ENCODE data around the gene ANKS1A. TPM values are rescaled to one million over a fixed set of nuclear protein-coding genes. Genes with fewer than 3 reads are reported as not detected.

ANKS1A gene
- total and polyA plus RNA-seq, 9 donors, result 16.0 to 45.0 (median 27.3) TPM

DNA sequence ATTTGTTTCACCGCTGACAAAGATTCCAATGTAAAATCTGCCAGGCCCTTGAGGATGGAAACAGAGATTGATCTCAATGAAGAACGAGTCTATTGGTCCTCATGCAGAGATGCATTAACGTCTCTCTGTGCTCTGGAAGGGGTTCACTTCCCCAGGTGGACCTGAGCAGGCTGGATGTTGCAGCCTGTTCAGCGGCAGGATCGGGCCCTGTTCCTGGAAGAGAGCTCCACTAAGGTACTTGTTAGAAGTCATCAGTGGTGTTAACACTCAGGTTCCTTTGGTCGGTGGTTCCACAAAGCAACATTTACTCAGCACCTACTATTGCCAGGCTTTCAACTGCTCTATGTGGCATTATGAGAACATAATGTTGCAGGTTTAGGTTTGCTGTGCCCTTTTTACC is 144.6 kb downstream of the ANKS1A start:
- H3K9me3 ChIP-seq, result no peaks in the 10 kb centered on the region
- TF ChIP-seq, protein P1, sequence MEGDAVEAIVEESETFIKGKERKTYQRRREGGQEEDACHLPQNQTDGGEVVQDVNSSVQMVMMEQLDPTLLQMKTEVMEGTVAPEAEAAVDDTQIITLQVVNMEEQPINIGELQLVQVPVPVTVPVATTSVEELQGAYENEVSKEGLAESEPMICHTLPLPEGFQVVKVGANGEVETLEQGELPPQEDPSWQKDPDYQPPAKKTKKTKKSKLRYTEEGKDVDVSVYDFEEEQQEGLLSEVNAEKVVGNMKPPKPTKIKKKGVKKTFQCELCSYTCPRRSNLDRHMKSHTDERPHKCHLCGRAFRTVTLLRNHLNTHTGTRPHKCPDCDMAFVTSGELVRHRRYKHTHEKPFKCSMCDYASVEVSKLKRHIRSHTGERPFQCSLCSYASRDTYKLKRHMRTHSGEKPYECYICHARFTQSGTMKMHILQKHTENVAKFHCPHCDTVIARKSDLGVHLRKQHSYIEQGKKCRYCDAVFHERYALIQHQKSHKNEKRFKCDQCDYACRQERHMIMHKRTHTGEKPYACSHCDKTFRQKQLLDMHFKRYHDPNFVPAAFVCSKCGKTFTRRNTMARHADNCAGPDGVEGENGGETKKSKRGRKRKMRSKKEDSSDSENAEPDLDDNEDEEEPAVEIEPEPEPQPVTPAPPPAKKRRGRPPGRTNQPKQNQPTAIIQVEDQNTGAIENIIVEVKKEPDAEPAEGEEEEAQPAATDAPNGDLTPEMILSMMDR (IDR thresholded peaks at IDR 0.05), result no peak
- no peak for TF ChIP-seq EP300 (IDR thresholded peaks at IDR 0.05)
- no peak overlapping the region for H3K27ac ChIP-seq
- no peaks in the 10 kb centered on the region for H3K36me3 ChIP-seq
- no peak overlapping the region for H3K4me3 ChIP-seq
- H3K27me3 ChIP-seq, result no peaks in the 10 kb centered on the region
- DNase-seq, result no peak
- peaks cover 1% of the 10 kb centered on the region for H3K4me1 ChIP-seq (ENCODE audit: insufficient read depth)
- 84 to 92% (median 89%) methylated on average over 6 of the region's 6 CpGs for WGBS, 3 donors
- intact Hi-C loops (cut with DNase I), result no loop called here

DNA sequence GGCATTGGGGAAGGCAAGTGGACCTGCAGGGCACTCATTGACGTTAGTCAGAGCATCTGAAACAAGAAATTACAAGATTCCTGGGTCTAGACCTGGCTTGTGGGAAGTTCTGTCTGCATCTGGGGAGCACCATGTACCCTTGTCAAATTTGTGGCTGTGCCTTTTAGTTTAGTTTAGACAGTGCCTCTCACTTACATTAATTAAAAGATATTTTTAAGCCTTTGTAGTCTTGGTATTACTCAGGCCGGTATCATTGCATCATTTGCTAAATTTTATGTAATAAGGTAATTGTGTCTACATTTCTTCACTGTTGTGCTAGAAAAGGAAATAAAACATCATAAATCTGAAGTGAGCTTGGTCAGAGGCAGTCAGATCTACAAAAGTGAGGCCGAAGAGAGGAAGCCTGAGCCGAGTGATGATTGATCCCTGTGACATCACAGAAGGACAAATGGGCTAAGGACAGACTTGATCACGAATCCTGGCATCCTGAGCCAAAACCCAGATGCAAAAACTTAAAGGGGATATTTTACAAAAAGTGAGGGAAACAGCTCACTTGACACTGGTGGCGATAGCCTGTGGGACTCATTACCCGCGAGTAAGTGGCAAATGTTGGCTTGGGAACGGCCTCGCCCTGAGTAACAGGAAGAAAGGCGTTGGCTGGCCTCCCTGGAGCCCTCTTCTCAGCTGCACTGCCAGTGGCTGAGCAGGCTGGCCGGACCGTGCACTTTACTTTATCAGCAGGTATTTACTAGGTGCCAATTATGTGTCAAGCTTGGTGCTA is 145.5 kb downstream of the ANKS1A start:
- intact Hi-C loops (cut with DNase I), result no loop called here
- 76 to 86% (median 77%) methylated on average over 13 of the region's 13 CpGs for WGBS, 3 donors
- Histone ChIP-seq H3K27ac (no peak overlapping the region), H3K4me1 (ENCODE audit: insufficient read depth) (peaks cover 1% of the 10 kb centered on the region), H3K36me3 (no peaks in the 10 kb centered on the region), H3K27me3 (no peaks in the 10 kb centered on the region), H3K4me3 (no peak overlapping the region), H3K9me3 (no peaks in the 10 kb centered on the region)
- DNase-seq, result no peak
- TF ChIP-seq, protein P1 (IDR thresholded peaks at IDR 0.05), result no peak
- TF ChIP-seq EP300 (IDR thresholded peaks at IDR 0.05), result no peak
- no peak for TF ChIP-seq POLR2A (IDR thresholded peaks at IDR 0.05)

DNA sequence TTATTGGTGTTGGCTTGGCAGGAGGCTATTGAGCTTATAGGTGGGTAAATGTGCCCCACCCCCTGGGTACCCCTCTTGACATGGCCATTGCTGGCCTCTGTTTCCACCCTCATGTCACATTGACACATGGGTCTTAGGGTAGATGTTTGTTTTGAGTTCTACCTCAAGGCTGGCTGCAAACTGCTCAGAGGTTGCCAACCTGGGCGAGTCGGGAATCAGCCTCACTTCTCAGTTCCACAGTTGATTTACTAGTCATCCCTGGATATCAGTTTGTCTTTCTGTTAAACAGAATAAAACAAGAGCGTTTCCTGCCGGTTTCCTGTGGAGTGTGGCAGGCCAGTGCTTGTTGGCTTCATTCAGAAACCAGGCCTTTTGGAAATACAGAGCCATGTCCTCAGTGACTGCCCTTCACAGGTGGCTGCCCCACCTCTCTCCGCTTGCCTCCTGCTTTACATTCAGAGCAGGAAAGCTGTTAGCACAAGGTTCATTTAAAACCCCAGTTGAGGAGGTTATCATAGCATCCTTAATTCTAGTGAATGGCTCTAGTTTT is 146.5 kb downstream of the ANKS1A start:
- Histone ChIP-seq H3K4me1 (ENCODE audit: insufficient read depth) (peaks cover 1% of the 10 kb centered on the region), H3K27me3 (no peaks in the 10 kb centered on the region), H3K4me3 (no peak overlapping the region), H3K36me3 (no peaks in the 10 kb centered on the region), H3K27ac (no peak overlapping the region), H3K9me3 (no peaks in the 10 kb centered on the region)
- intact Hi-C loops (cut with DNase I), result no loop called here
- DNase-seq, result no peak
- no peak for TF ChIP-seq EP300 (IDR thresholded peaks at IDR 0.05)
- 61 to 65% (median 65%) methylated on average over 5 of the region's 5 CpGs for WGBS, 3 donors

DNA sequence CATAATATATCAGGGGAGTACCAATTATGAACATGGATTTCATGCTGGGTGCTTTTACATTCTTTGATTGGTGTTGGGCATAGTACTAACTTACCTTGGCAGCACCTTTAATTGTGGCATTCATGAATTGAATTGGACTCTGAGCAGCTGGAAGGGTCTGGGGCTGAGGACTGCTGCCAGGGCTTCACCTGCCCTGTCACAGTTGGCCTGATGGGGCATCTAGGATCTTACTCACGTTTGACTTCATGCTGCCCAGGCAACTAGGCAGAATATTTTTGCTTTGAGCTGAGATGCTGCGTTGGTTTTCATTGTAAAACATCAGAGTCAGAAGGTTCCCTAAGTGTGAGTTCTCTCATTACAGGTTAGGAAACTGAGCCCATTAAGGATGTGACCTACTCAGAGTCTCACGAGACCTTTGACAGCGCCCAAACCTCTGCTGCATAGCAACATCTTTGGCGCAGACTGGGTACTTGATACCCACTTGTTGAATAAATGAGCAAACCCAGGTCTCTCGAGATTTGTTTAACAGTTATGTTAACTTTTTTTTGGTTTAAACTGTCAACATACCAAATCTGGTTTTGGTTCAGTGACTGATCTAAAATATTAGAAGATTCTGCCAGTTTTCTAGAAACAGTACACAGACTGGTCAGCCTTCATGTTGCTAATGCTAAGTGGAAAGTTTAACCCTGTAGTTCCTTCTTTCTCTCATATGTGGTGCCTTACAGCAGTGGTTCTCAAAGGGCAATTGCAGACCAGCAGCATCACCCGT is 147.2 kb downstream of the ANKS1A start:
- no peak overlapping the region for H3K27ac ChIP-seq
- 71 to 78% (median 75%) methylated on average over 7 of the region's 7 CpGs for WGBS, 3 donors
- no peaks in the 10 kb centered on the region for H3K4me1 ChIP-seq (ENCODE audit: insufficient read depth)
- TF ChIP-seq EP300 (IDR thresholded peaks at IDR 0.05), result no peak
- TF ChIP-seq, protein P1 (IDR thresholded peaks at IDR 0.05), result no peak
- TF ChIP-seq POLR2A (IDR thresholded peaks at IDR 0.05), result no peak
- H3K4me3 ChIP-seq, result no peak overlapping the region
- H3K36me3 ChIP-seq, result no peaks in the 10 kb centered on the region
- H3K9me3 ChIP-seq, result no peaks in the 10 kb centered on the region
- intact Hi-C loops (cut with DNase I), result no loop called here
- H3K27me3 ChIP-seq, result no peaks in the 10 kb centered on the region
- no peak for DNase-seq

Data from ovary (tissue), 9 donors.